MM.1S (cell line): Measurements from ENCODE around the gene HOXD4.

ENCODE experiments used
- CTCF ChIP-seq: fragments of 300-600 bp; sonication (generic); IDR thresholded peaks from 2 replicates; pipeline ENCODE4 v1.5.1; 2016; ENCODE audit warnings: antibody characterized with exemption, low read length, mixed read lengths
- EZH2 ChIP-seq: fragments of 300-600 bp; sonication (generic); optimal IDR thresholded peaks from 2 replicates; pipeline ENCODE3; 2017; ENCODE audit warnings: low read depth, mild to moderate bottlenecking, antibody characterized with exemption, low read length, mixed read lengths
- EZH2phosphoT487 ChIP-seq: fragments of 300-600 bp; sonication (generic); IDR thresholded peaks from 2 replicates; pipeline ENCODE4 v1.6.1; 2018; ENCODE audit warnings: antibody characterized with exemption, low read length

- TF ChIP-seq CTCF (no peak), EZH2 (no peak), EZH2phosphoT487 (no peak)
Measured at GRCh38 chr2:176122052-176122682, 29.2 kb upstream of the HOXD4 start.
